CMK (cell line): ENCODE data around the gene EXOSC7.
"Not testable (repeated sequence)": the region's sequence is repeated elsewhere in the genome, so short reads cannot be mapped to it uniquely, and the experiment has no call there.

Source experiments
- DNase-seq: peaks from one replicate; pipeline ENCODE4 v3.0.0-alpha.2; 2010; ENCODE audit warnings: low read depth

EXOSC7 gene

DNA sequence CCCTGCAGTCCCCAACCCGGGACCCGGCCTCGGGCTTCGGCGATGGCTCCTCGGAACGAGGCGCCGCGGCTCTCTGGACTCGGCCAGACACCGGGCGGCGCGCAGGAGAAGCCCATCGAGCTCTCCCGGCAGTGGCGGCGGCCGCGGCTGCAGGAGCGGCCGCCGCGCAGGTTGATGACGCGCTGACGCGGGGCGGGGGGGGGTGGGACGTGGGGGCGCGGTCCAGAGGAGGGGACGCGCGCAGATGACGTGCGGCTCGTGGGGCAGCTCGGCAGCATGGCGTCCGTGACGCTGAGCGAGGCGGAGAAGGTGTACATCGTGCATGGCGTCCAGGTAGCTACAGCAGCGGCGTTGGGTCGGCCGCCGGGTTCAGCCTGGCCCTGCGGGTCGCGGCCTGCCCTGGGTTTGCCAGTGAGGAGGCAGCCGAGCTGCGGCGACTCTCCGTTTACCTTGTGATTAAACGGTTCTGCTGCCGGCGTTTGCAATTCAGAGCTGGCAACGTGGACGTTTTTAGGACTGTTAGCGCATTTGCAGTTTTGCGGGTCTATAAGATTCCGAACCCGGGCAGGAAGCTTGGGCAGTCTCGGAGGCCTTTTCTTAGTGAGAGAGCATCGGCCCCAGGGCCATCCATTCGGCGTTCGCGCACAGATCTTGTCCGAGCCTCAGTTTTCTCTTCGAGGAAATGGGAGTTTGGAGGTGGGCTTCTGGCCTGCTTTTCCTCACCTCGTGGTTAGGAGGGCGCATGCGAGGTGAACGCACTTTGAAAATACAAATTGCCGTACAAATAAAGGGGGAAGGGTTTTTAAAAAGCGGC, at the start of gene EXOSC7, which contains the start of gene ZDHHC3:
EXOSC7 (plus strand) TSS at position 243 of the 814 bp plus-strand sequence; CDS start at position 277, 34 bp downstream.
ZDHHC3 (minus strand) TSS at position 173 of the 814 bp plus-strand sequence. CDS start 16,738 bp downstream, outside the sequence.
- DNase-seq = peak; percentile 56

DNA sequence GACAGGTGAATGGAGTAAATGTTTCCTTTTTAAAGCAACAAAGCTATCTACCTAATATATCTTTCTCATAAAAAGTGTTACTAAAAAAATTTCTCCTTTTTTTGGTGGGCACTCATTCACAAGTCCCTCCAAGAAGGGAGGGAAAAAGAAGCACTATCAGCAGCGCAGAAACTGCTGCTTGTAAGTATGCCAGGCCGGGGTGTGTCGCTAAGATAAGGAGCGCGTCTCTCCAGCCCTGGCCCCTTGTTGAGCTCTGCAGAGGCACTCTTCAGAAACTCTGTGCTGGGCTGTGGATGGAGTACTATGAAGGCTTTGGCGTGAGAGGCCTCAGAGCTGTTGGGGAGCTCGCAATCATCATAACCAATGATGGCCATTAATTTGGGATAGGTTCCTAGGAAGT, 49.1 kb upstream of the EXOSC7 start:
- DNase-seq = peak; percentile 21

DNA sequence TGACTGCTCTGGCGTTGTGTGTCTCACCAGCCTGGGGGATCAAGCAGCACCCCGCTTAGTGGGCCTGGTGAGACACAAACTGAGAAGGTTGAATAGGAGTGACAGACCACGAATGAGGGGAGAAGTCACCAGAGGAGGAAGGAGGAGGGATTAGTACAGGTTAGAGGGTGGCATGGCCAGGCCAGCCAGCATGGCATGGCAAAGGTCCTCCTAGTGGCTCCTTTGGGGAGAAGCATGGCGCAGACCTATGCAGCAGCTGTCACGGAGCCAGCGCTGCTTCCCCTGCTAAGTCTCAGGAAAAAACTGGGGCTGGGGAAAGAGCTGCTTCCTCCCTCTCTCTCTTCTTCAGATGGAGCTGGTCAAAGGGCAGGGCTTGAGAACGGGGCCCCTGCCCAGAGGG, 48.7 kb upstream of the EXOSC7 start:
- no peak for DNase-seq

DNA sequence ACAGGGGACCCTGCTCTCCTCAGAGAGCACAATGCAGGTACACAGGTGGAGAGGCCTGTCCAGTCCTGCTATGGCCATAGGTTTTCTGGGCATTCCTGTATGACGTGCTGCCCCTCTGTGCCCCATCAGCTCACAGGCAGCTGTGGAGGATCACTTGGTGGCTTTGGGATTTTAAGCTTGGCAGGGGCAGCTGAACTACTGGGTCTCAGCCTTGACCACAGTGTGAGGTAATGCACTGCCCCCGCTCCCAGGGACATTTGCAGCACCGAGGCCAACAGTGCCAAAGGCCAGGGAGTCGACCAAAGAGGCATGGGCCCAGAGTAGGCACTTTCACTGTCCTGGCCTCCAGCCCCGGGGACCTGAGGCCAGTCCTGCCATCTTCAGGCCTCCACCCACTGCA, 46.3 kb upstream of the EXOSC7 start:
- DNase-seq = no peak

DNA sequence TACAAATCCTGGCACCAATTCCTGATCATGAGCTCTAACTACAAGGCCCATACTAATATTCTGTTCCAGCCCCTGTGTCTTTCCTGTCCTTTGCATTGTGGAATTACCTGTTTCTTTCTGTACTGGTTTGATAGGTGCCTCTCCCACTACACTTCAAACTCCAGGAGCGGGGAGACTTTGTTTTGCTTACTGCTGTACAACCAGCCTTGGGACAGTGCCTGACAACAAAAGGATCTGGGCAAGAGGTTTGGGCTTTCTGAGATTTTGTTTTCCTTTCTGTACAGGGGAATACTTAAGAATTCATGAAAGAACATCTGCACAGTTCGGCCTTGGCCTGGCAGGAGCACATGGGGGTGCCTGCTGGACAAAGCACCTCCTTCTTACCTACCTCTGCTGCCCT, 45.1 kb upstream of the EXOSC7 start:
- no peak for DNase-seq

DNA sequence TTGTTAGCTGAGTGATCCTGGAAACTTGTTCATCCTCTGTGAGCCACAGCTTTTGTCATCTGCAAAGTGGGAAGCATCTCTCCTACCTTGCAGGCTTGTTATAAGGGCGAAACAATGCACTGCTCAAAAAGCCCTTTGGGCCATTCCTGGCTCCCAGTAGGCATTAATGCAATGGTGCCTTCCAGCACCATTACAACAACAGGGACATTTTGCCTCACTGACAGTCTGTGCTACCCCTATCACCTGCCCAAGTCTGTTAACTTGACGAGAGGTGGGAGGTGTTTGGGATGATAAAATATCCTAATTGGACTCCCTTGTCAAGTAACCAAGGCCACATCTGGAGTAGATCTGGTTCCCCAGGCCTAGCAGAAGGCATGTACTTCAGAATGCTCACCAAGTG, 44.3 kb upstream of the EXOSC7 start:
- DNase-seq = no peak

DNA sequence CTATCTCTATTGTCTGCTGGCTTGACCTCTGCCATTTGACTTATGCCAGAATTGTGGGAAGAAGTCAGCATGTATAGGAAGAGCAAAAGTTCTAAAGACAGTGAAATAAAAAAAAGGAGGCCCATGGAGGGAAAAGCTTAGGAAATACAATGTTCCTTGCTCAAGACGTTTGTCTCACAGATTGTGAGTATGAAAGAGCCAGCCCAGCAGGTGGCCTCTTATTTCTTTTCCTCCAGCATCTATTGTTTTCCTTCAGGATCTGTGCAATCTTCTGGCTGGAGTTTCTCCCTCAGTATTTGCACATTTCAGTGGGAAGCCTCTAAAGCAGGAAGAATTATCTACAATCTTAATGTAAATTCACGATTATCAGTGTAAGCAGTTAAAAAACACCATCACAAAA, 43.8 kb upstream of the EXOSC7 start:
- DNase-seq = no peak

DNA sequence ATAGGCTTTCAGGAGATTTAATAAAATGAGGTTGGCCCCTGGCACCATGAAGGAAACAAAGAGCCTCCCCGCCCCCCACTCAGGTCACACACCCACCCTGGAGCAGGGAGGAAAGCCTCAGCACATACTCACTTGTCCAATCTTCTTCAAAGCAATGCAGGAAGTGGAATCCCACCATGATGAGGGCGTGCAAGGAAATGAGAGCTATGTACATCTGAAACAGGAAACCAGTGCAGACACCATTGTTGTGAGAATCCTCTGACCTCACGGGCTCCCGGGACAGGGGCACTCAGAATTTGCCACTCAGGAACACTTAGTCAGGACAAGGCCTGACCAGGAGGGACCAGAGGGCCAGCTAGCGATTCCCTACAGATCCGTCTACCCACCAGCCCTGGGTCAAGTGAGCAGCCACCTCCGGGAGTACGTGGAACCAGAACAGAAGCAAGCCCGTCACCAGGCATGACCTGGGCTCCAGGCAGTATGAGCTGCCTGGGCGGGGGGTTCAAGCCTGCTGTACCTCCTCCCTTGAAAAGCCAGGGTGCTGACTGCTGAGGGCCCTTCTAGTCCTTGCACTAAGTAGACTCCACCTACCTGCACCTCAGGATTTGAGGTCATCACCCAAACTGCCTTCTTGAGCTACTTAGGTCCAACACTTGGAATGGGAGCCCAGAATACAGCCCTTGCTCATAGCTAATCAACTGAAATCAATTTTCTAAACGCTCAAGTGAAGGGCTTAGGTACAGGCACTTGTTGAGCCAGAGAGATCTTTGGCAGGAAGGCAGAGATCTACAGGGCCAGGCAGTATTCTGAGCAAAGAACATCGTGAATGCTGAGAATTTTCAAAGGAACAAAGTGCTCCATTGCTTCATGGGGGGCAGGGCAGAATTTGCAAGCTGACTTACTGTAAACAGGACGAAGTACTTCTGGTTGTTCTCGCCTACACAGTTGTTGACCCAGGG, 42.8 kb upstream of the EXOSC7 start:
- no peak for DNase-seq

DNA sequence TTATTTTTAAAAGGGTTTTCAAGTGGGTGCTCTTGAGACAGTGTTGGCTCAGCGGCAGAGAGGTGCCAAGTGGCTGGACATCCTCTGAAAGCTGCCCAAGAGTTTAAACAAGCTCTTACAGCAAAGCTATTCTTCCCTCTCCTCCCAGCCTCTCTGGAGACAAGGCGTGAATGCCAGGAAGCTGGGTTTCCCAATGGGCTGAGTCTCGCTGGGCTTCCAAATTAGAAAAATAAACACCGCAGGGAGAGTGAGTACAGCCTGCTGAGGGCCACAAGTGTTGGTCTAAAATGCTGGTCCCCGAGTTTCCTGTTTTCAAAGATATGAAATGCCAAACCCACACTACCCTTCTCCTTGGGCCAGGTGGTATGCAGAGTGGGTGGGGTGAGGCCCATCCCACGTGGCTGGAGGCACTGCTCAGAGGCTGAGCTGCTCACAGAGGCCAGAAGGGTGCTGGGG, 36.4 kb upstream of the EXOSC7 start:
- DNase-seq = no peak

DNA sequence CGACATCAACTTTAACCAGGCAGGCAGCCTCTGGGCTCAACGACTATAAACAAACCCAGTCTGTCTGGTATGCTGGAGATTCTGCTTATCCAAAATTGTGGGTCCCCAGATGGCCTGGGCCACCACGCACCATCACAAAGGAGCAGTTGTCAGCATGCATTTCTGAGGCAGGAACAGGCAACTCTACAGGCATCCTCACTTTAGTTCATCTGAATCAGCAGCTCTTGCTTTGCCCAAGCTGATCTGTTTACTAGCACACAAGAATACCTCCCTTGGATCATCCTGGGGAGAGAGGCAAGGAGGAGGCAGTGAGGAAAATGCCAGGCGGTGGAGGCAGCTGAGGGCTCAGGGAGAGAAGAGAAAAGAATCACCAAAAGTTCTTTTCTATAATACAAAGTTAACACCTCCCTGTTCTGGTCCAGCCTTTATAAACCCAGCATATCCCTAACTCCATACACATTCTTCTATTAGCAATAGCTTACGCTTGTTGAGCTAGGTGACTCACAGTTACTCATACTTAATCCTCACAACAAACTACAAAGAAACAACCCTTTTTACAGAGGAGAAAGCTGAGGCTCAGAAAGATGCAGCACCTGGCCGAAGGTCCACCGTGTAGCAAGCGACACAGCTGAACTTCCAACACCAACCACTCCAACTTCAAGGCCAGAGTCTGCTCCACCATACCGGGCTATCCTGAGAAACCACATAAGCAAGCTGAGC, 33.7 kb upstream of the EXOSC7 start:
- DNase-seq = no peak

DNA sequence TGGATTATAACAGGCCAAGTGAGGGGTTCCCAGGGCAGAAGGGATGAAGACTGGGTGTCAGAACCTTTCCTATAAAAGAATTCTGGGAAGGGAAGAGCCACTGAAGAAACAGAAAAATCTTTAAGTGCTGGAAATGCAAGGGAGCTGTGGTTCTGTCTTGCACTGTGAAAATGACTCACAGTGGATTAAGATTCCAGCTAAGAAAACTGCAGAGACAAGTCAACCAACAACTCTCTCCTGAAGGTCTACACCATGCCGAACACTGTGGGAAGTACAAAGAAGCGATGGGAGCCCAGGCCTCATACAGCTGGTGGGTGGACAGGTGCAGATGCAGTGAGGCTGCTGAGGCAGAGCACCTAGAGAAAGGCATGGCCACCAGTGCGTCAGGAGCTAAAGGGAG, 27.8 kb upstream of the EXOSC7 start:
- no peak for DNase-seq

DNA sequence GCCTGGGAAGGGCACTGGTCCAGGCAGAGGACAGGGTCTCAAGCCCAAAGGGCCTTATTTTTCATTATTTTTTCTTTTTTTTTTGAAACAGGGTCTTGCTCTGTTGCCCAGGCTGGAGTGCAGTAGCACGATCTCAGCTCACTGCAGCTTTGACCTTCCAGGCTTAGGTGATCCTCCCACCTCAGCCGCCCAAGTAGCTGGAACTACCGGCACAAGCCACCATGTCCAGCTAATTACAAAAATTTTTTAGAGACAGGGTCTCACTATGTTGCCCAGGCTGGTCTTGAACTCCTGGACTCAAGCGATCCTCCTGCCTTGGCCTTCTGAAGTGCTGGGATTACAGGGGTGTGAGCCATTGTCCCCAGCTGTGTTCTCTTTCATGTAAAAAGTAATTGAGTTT, 26.3 kb upstream of the EXOSC7 start:
- DNase-seq = not testable (repeated sequence)

DNA sequence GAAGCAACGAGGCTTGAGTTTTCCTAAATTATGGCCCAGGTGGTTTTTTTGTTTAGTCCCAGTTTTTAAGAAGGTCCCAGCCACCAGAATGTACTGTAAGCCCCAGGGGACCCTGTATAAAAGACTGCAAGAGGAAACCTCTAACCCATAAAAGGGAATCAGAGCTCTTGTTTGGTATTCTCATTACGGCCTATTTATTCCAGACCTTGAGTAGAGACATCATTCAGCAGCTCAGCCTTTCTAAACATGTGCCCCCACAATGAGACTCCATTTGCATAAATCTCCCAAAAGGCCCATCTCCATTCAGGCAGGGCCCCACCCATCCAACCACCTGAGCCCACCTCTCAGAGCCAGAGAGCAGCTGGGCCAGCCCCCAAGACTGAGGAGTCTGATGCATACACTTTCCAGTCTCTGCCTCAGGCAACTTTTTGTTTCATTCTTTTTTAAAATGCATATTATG, 25.7 kb upstream of the EXOSC7 start:
- no peak for DNase-seq

DNA sequence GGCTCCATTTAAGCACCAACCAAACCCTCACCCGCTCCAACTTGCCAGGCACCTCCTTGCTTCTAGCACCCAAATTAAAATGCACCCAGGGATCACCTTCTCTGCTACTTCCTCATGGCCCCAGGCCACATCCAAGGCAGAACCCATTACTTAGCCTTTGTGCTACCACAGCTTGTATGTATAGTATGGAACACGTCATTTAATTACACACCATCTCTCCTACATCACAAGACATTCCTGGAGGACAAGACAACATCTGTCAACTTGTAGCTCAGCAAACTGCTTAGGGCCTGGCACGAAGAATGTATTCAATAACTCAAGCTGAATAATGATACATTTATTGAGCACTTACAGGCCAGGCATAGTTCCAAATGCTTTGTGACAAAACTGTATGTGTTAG, 23.4 kb upstream of the EXOSC7 start:
- no peak for DNase-seq

DNA sequence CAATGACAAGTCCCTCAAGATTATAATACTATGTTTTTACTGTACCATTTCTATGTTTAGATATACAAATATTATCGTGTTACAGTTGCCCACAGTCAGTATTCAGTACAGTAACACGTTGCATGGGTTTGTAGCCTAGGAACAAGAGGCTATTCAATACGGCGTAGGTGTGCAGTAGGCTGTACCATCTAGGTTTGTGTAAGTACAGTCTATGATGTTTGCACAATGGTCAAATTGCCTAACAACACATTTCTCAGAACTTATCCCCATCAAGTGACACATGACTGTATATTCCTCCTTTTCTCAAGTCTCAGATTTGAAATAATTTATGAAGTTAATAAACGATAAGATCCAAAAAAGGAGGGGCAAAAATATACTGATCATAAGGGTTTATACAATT, 21.7 kb upstream of the EXOSC7 start:
- DNase-seq = no peak

DNA sequence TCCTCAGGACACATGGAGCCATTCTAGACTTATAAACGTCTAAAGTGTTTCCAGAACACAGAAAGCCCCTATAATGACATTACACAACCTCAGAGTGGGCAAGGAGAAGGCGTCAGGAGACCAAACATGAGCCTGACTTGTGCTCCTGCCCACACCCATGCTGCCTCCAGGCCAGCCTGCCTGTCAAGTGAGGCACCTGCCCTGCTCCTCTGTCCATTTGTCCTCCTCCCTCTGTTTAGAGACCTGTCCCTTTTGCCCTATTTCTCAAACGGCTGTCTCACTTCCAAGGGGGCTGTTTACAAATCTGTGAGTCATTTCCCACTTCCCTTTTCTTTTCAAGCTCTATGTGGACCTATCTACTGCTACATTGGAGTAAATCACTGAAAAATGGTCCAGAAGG, 21.1 kb upstream of the EXOSC7 start:
- no peak for DNase-seq

DNA sequence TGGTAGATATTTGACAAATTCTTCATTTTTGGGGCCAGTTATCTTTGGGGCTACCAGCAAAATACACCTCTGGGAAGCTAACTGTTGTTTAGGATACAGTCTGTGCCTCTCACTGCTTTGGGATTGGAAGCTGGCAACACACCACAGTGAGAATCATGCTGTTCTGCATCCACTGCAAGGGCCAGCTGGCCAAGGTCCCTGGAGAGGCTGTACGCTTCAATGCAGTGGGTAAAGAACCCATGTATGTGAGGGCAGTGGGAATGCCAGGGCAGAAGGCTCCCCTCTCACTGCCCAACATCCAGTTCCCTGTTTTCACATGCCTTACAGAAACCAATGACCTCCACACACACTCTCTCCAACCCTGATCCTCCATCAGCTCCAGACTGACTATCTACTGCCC, 20.1 kb upstream of the EXOSC7 start:
- DNase-seq = no peak

DNA sequence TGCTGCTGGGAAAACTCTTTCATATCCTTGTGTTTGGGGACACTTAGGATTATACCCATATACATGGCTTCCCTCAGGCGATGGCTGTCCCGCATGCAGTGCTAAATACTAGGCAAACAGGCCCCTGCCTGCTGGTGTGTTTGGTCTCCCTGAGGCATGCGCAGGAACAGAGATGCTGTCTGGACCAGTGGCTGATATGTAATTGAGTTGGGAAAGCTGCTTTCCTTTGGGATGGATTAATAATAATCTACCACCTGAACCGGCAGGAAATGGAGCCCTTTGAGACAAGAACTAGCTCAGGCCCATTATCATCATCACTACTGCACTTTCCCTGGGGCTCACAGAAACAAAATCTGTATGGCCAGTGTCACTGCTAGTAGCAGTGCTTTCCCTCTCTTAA, 18.1 kb upstream of the EXOSC7 start:
- no peak for DNase-seq

DNA sequence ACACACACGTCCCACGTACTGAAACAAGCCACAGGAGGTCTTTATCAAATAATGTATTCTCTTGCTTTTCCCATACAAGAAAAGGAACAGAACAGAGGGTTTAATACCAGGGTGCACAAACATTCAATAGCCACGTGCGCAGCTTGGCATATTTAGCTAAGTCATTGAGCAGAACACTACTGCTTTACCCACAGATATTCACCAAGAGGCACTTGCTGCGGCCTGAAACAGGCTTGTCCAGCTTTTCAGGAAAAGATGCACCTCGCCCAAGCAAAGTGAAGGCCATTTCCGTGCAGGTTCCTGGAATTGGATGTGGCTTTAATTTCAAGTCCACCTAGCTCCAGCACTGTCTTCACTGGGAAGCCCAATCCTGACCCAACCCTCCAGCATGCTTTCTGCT, 17.7 kb upstream of the EXOSC7 start:
- DNase-seq = no peak

DNA sequence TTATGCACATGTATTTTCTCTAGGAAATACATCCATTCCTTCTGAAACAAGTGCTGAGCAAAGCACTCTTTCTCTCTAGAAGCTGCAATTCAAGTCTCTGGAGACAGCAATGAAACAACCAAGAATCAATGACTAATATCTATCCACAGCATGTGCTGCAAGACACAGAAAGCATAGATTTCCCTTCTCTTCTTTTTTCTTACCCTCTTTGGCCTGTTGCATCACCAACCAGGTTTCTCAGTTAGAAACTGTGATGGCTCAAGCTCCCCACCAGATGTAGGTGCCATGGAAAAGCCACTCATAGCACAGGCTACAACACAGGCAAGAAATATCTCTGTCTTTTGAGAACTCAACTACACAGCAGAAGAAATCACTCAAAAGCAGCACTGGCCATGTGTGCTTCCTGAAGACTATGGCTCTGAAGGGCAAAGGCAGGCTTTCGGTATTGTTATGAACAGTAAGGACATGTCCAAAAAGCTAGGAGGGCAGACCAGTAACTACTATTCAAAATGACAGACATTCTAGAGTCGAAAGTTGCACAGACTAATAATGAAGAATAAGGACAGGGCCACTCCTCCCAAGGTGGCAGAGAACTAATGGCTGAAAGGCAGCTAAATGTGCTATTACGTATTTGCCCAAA, 15.5 kb upstream of the EXOSC7 start:
- DNase-seq = no peak

DNA sequence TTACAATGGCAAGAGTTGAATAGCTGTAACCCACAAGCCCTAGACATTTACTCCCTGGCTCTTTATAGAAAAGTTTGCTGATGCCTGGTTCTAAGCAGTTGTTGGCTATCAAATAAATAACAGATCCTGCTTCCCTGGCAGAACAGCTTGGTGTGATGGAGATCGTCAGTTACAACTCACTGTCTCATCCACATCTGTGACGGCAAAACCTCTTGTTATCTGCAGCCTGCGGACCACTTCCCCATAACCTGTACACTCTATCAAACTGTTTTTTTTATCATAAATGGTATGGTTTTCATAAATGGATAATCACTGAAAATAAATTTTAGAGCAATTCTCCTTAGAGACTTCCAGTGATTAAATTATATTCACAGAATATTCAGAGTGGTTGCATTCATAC, 14.2 kb upstream of the EXOSC7 start:
- DNase-seq = no peak
